Endometrial microvascular endothelial cells (primary cell): ENCODE data around the gene CABYR. TPM values are rescaled to one million over a fixed set of nuclear protein-coding genes. Genes with fewer than 3 reads are reported as not detected.
"Not testable (repeated sequence)": the region's sequence is repeated elsewhere in the genome, so short reads cannot be mapped to it uniquely, and the experiment has no call there.

Experiments
- in situ Hi-C: cut with HindIII; loops from 2 replicates; pipeline ENCODE4 v1.10.0; 2017; ENCODE audit warnings: low sequenced_read_pairs, low pct_unique_long_range_greater_than_20kb; ENCODE audit errors: inconsistent ontology term
- total RNA-seq: library from RNA; depleted of rRNA; stranded (reverse); fragments of >200 nt; gene quantifications from one replicate; pipeline ENCODE4 v1.2.3, GENCODE V29; 2015; ENCODE audit errors: inconsistent ontology term

The CABYR gene
- total RNA-seq, 1 donor from 2014 or later: 12.5 TPM

GRCh38 chr18:24126155-24126961 lies 12.5 kb upstream of the CABYR start:
- in situ Hi-C loops: no loop called here

- in situ Hi-C loops: no loop called here
Observed at GRCh38 chr18:24127735-24128134, 11.1 kb upstream of the CABYR start.

GRCh38 chr18:24128700-24129099 lies 10.2 kb upstream of the CABYR start:
- in situ Hi-C loops: no loop called here

GRCh38 chr18:24130494-24130893 lies 8.4 kb upstream of the CABYR start:
- in situ Hi-C loops: no loop called here

GRCh38 chr18:24136967-24137373 lies 1.9 kb upstream of the CABYR start:
- in situ Hi-C loops: no loop called here

- in situ Hi-C loops: no loop called here
Observed at GRCh38 chr18:24138409-24138788, 463 bp upstream of the CABYR start.

GRCh38 chr18:24140697-24141096 lies 1.8 kb downstream of the CABYR start:
- in situ Hi-C loops: no loop called here

- in situ Hi-C loops: no loop called here
Observed at GRCh38 chr18:24142376-24142775, 3.5 kb downstream of the CABYR start.

GRCh38 chr18:24149591-24149990 lies 10.7 kb downstream of the CABYR start:
- in situ Hi-C loops: not testable (repeated sequence)

GRCh38 chr18:24153397-24153796 lies 14.5 kb downstream of the CABYR start:
- in situ Hi-C loops: no loop called here

- in situ Hi-C loops: no loop called here
Observed at GRCh38 chr18:24157855-24158254, 19.0 kb downstream of the CABYR start.

- in situ Hi-C loops: no loop called here
Observed at GRCh38 chr18:24160086-24160485, 21.2 kb downstream of the CABYR start.

- in situ Hi-C loops: no loop called here
Observed at GRCh38 chr18:24161304-24161703, 22.4 kb downstream of the CABYR start.

GRCh38 chr18:24168496-24168895 lies 29.6 kb downstream of the CABYR start:
- in situ Hi-C loops: no loop called here

- in situ Hi-C loops: no loop called here
Observed at GRCh38 chr18:24170360-24170759, 31.5 kb downstream of the CABYR start.

GRCh38 chr18:24173997-24174396 lies 35.1 kb downstream of the CABYR start:
- in situ Hi-C loops: no loop called here

GRCh38 chr18:24176727-24177416 lies 38.0 kb downstream of the CABYR start:
- in situ Hi-C loops: no loop called here

GRCh38 chr18:24177499-24178133 lies 38.8 kb downstream of the CABYR start:
- in situ Hi-C loops: no loop called here

GRCh38 chr18:24180048-24180447 lies 41.2 kb downstream of the CABYR start:
- in situ Hi-C loops: no loop called here

GRCh38 chr18:24181806-24182205 lies 42.9 kb downstream of the CABYR start:
- in situ Hi-C loops: no loop called here
